HepG2 (cell line): ENCODE results near the gene CLDN7. TPM values are rescaled to one million over a fixed set of nuclear protein-coding genes. Genes with fewer than 3 reads are reported as not detected.

ENCODE experiments used
- KDM4B ChIP-seq: sonication (generic); formaldehyde crosslinking; IDR thresholded peaks from 2 replicates; pipeline ENCODE4 v1.4.0; 2020; ENCODE audit warnings: missing genetic modification reagents
- NKX3-1 ChIP-seq: sonication (generic); formaldehyde crosslinking; IDR thresholded peaks from 2 replicates; pipeline ENCODE4 v1.5.0; 2020; ENCODE audit warnings: missing genetic modification reagents
- SIN3B ChIP-seq: fragments of 150-350 bp; IDR thresholded peaks from 2 replicates; pipeline ENCODE4 v1.6.1; 2014; ENCODE audit warnings: low read length
- ZFY ChIP-seq: sonication (generic); formaldehyde crosslinking; IDR thresholded peaks from 2 replicates; pipeline ENCODE4 v1.4.0; 2020; ENCODE audit warnings: missing genetic modification reagents
- ZNF263 ChIP-seq: sonication (generic); formaldehyde crosslinking; IDR thresholded peaks from 2 replicates; pipeline ENCODE4 v1.4.0; 2020; ENCODE audit warnings: missing genetic modification reagents
- ZNF335 ChIP-seq: sonication (generic); formaldehyde crosslinking; IDR thresholded peaks from 2 replicates; pipeline ENCODE4 v1.4.0; 2020; ENCODE audit warnings: missing genetic modification reagents
- ZNF557 ChIP-seq: sonication (generic); formaldehyde crosslinking; IDR thresholded peaks from 2 replicates; pipeline ENCODE4 v1.4.0; 2020; ENCODE audit warnings: missing genetic modification reagents
- ZNF652 ChIP-seq: IDR thresholded peaks from 2 replicates; pipeline ENCODE4 v1.6.1; 2016; ENCODE audit warnings: low read depth, borderline replicate concordance
- ZNF883 ChIP-seq: sonication (generic); formaldehyde crosslinking; IDR thresholded peaks from 2 replicates; pipeline ENCODE4 v1.5.1; 2020; ENCODE audit warnings: mild to moderate bottlenecking, missing genetic modification reagents; ENCODE audit errors: not compliant biosample characterization
- ZSCAN25 ChIP-seq: sonication (generic); formaldehyde crosslinking; IDR thresholded peaks from 2 replicates; pipeline ENCODE4 v1.8.0; 2022; ENCODE audit warnings: mild to moderate bottlenecking, missing genetic modification reagents
- polyA plus RNA-seq, 8 experiments: library from polyadenylated mRNA; depleted of rRNA in 3 of 8; stranded (reverse) in 7 of 8; unstranded in 1 of 8; fragments of >200 nt; fragmentation: Illumina TruSeq in 4 of 8; extraction: Trizol in 4 of 8; gene quantifications; 2 replicates each; pipeline versions ENCODE4 v1.2.1 to v1.2.3, GENCODE V29; 2011 to 2016; ENCODE audit warnings: low read depth in 4 of 8, missing spikeins in 1 of 8, mixed read lengths in 1 of 8; ENCODE audit not compliant: insufficient read depth in 1 of 8
- total RNA-seq, 5 experiments: library from RNA; depleted of rRNA; stranded (reverse); fragments of >200 nt; fragmentation: Illumina TruSeq; extraction: Trizol; gene quantifications; 2 replicates each; pipeline ENCODE4 v1.2.3, GENCODE V29; 2016; ENCODE audit warnings: low read depth in 1 of 5
- TF ChIP-seq, protein P1 (sequence below): sonication (generic); formaldehyde crosslinking; IDR thresholded peaks from 2 replicates; pipeline ENCODE4 v1.4.0; 2020; ENCODE audit warnings: mild to moderate bottlenecking, missing genetic modification reagents
- TF ChIP-seq, protein P2 (sequence below): IDR thresholded peaks from 2 replicates; pipeline ENCODE4 v1.6.1; 2016; ENCODE audit warnings: missing genetic modification reagents, missing compliant biosample characterization
- TF ChIP-seq, protein P3 (sequence below): sonication (generic); formaldehyde crosslinking; IDR thresholded peaks from 2 replicates; pipeline ENCODE4 v1.4.0; 2020; ENCODE audit warnings: mild to moderate bottlenecking, missing genetic modification reagents
- TF ChIP-seq, protein P4 (sequence below): sonication (generic); formaldehyde crosslinking; IDR thresholded peaks from 2 replicates; pipeline ENCODE4 v1.5.1; 2020; ENCODE audit warnings: mild to moderate bottlenecking, missing genetic modification reagents, borderline replicate concordance
- TF ChIP-seq, protein P5 (sequence below): sonication (generic); formaldehyde crosslinking; IDR thresholded peaks from 2 replicates; pipeline ENCODE4 v1.5.1; 2020; ENCODE audit warnings: missing genetic modification reagents, mild to moderate bottlenecking, borderline replicate concordance

CLDN7 gene
- total and polyA plus RNA-seq, 2 of the 13 experiments (the other 11 are each of a cell fraction or from before 2014, with no cell fraction given): not detected

DNA sequence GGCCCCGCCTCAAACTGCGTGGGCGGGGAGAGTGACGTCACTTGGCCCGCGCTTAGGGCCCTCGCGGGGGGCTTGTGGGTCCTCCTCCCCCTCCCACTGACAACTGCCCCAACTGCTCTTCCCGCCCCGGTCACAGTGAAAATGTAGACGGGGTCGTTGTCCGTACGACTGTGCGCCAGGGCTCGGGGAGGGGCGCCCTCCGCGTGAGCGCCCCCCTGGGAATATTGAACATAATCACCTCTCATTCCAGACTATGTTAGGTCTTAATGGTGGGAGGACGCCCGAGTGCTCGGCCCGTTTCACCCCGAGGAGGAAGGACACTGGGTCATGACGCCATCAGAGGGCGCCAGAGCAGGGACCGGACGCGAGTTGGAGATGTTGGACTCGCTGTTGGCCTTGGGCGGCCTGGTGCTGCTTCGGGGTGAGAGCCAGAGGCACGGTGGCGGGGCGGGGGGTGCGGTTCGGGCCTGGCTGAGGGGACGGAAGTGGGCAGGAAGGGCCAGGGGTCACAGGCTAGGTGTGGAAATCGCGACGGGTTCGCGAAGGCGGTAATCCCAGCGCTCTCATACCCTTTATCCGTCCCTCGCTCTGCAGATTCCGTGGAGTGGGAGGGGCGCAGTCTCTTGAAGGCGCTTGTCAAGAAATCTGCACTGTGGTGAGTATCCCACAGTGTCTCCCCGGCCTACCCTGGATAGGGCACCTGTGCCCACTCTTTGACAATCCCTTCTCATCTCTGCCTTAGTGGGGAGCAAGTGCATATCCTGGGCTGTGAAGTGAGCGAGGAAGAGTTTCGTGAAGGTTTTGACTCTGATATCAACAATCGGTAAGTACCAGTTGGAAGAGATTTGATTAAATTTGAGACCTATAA is 9.9 kb downstream of the CLDN7 start, which contains the start of gene ELP5 (continued):
- TF ChIP-seq, protein P1, sequence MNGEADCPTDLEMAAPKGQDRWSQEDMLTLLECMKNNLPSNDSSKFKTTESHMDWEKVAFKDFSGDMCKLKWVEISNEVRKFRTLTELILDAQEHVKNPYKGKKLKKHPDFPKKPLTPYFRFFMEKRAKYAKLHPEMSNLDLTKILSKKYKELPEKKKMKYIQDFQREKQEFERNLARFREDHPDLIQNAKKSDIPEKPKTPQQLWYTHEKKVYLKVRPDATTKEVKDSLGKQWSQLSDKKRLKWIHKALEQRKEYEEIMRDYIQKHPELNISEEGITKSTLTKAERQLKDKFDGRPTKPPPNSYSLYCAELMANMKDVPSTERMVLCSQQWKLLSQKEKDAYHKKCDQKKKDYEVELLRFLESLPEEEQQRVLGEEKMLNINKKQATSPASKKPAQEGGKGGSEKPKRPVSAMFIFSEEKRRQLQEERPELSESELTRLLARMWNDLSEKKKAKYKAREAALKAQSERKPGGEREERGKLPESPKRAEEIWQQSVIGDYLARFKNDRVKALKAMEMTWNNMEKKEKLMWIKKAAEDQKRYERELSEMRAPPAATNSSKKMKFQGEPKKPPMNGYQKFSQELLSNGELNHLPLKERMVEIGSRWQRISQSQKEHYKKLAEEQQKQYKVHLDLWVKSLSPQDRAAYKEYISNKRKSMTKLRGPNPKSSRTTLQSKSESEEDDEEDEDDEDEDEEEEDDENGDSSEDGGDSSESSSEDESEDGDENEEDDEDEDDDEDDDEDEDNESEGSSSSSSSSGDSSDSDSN (CRISPR knock-in tag): peak; percentile 90
- TF ChIP-seq, protein P2, sequence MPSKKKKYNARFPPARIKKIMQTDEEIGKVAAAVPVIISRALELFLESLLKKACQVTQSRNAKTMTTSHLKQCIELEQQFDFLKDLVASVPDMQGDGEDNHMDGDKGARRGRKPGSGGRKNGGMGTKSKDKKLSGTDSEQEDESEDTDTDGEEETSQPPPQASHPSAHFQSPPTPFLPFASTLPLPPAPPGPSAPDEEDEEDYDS (CRISPR knock-in tag): no peak
- TF ChIP-seq ZFY (CRISPR knock-in tag) (peak; percentile 85), SIN3B (peak; percentile 82; the same call in 1 of the 2 replicates), ZNF557 (CRISPR knock-in tag) (no peak), ZNF883 (CRISPR knock-in tag) (no peak), KDM4B (CRISPR knock-in tag) (0 out of 2 replicates have a peak, but pooled peaks have one; percentile 49), ZNF335 (peak; percentile 65; the same call in 1 of the 2 replicates), NKX3-1 (peak; percentile 16; the same call in 1 of the 2 replicates), ZNF263 (peak; percentile 100), ZNF652 (no peak), ZSCAN25 (CRISPR knock-in tag) (no peak)
- TF ChIP-seq, protein P3, sequence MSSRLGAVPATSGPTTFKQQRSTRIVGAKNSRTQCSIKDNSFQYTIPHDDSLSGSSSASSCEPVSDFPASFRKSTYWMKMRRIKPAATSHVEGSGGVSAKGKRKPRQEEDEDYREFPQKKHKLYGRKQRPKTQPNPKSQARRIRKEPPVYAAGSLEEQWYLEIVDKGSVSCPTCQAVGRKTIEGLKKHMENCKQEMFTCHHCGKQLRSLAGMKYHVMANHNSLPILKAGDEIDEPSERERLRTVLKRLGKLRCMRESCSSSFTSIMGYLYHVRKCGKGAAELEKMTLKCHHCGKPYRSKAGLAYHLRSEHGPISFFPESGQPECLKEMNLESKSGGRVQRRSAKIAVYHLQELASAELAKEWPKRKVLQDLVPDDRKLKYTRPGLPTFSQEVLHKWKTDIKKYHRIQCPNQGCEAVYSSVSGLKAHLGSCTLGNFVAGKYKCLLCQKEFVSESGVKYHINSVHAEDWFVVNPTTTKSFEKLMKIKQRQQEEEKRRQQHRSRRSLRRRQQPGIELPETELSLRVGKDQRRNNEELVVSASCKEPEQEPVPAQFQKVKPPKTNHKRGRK (CRISPR knock-in tag): no peak
- TF ChIP-seq, protein P4, sequence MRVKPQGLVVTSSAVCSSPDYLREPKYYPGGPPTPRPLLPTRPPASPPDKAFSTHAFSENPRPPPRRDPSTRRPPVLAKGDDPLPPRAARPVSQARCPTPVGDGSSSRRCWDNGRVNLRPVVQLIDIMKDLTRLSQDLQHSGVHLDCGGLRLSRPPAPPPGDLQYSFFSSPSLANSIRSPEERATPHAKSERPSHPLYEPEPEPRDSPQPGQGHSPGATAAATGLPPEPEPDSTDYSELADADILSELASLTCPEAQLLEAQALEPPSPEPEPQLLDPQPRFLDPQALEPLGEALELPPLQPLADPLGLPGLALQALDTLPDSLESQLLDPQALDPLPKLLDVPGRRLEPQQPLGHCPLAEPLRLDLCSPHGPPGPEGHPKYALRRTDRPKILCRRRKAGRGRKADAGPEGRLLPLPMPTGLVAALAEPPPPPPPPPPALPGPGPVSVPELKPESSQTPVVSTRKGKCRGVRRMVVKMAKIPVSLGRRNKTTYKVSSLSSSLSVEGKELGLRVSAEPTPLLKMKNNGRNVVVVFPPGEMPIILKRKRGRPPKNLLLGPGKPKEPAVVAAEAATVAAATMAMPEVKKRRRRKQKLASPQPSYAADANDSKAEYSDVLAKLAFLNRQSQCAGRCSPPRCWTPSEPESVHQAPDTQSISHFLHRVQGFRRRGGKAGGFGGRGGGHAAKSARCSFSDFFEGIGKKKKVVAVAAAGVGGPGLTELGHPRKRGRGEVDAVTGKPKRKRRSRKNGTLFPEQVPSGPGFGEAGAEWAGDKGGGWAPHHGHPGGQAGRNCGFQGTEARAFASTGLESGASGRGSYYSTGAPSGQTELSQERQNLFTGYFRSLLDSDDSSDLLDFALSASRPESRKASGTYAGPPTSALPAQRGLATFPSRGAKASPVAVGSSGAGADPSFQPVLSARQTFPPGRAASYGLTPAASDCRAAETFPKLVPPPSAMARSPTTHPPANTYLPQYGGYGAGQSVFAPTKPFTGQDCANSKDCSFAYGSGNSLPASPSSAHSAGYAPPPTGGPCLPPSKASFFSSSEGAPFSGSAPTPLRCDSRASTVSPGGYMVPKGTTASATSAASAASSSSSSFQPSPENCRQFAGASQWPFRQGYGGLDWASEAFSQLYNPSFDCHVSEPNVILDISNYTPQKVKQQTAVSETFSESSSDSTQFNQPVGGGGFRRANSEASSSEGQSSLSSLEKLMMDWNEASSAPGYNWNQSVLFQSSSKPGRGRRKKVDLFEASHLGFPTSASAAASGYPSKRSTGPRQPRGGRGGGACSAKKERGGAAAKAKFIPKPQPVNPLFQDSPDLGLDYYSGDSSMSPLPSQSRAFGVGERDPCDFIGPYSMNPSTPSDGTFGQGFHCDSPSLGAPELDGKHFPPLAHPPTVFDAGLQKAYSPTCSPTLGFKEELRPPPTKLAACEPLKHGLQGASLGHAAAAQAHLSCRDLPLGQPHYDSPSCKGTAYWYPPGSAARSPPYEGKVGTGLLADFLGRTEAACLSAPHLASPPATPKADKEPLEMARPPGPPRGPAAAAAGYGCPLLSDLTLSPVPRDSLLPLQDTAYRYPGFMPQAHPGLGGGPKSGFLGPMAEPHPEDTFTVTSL (CRISPR knock-in tag): no peak
- TF ChIP-seq, protein P5, sequence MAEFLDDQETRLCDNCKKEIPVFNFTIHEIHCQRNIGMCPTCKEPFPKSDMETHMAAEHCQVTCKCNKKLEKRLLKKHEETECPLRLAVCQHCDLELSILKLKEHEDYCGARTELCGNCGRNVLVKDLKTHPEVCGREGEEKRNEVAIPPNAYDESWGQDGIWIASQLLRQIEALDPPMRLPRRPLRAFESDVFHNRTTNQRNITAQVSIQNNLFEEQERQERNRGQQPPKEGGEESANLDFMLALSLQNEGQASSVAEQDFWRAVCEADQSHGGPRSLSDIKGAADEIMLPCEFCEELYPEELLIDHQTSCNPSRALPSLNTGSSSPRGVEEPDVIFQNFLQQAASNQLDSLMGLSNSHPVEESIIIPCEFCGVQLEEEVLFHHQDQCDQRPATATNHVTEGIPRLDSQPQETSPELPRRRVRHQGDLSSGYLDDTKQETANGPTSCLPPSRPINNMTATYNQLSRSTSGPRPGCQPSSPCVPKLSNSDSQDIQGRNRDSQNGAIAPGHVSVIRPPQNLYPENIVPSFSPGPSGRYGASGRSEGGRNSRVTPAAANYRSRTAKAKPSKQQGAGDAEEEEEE (CRISPR knock-in tag): no peak
